ENCODE measurements around the gene SLC25A19. TPM values are rescaled to one million over a fixed set of nuclear protein-coding genes. Genes with fewer than 3 reads are reported as not detected.

Gene SLC25A19
- total and polyA plus RNA-seq, 2 donors (not counting 1 experiment from before 2014, with no cell fraction given), result 36.8 to 46.4 TPM

GRCh38 chr17:75227729-75228128 lies 61.5 kb downstream of the SLC25A19 start:
- Mint-ChIP-seq H3K4me1 (no peaks in the 10 kb centered on the region), H3K9me3 (ENCODE audit: insufficient read depth) (no peaks in the 10 kb centered on the region), H3K27ac (no peak overlapping the region), H3K27me3 (no peaks in the 10 kb centered on the region), H3K4me3 (no peak overlapping the region)
- Histone ChIP-seq H3K9ac (ENCODE audit: low read length) (no peak overlapping the region), H3K27me3 (replicated peaks in 1 of 4; ENCODE audit: control extremely low read depth in 1 of 4, control insufficient read depth in 3 of 4, insufficient read depth in 4 of 4, low read length in 3 of 4) (no peaks in the 10 kb centered on the region), H3K4me3 (ENCODE audit: control extremely low read depth in 1 of 5, extremely low read depth in 1 of 5, insufficient read depth in 1 of 5, low read depth in 2 of 5, low read length in 4 of 5) (no peak overlapping the region), H3K9me3 (ENCODE audit: control extremely low read depth in 1 of 3, control insufficient read depth in 2 of 3, insufficient read depth in 1 of 3, low read length in 2 of 3) (no peaks in the 10 kb centered on the region), H2AFZ (ENCODE audit: insufficient read depth, low read depth, low read length, poor library complexity, severe bottlenecking) (no peak overlapping the region), H3K36me3 (replicated peaks in 1 of 2; ENCODE audit: control extremely low read depth in 1 of 2, control insufficient read depth in 1 of 2, extremely low read depth in 1 of 2, insufficient read depth in 2 of 2, low read length in 1 of 2) (peaks cover 6 to 69% of the 10 kb centered on the region in 2 experiments), H3K27ac (ENCODE audit: low read length in 2 of 2) (no peak overlapping the region), H3K4me1 (ENCODE audit: control insufficient read depth in 2 of 2, insufficient read depth in 2 of 2, low read length in 2 of 2) (no peaks in the 10 kb centered on the region), H3K79me2 (ENCODE audit: control insufficient read depth, insufficient read depth, low read length) (peaks cover 2% of the 10 kb centered on the region), H3K4me2 (replicated peaks; ENCODE audit: low read depth, low read length, poor library complexity, severe bottlenecking) (no peak overlapping the region), H4K20me1 (ENCODE audit: control insufficient read depth, insufficient read depth, low read length, poor library complexity, severe bottlenecking) (no peaks in the 10 kb centered on the region)
- TF ChIP-seq EZH2 (IDR thresholded peaks at IDR 0.05; ENCODE audit: borderline replicate concordance, insufficient read depth, low read depth, low read length, poor library complexity, severe bottlenecking) (no peak), CTCF (IDR thresholded peaks at IDR 0.05) (no peak)
- 100% methylated on average over 1 of the region's 5 CpGs for WGBS (ENCODE audit: insufficient coverage)
- DNase-seq, result no peak
- intact Hi-C loops (cut with micrococcal nuclease), result no loop called here
- ChIA-PET CTCF (interaction anchor here (0.6 to 3.9 kb wide), 2 partner anchors 114 to 609 kb away, joined by 4 to 14 read pairs; no protein-coding TSS in a partner anchor), POLR2A (no interaction called here)
- ATAC-seq (ENCODE audit: low read depth), result no peak

GRCh38 chr17:75225016-75225415 lies 64.2 kb downstream of the SLC25A19 start:
- Mint-ChIP-seq H3K4me1 (no peaks in the 10 kb centered on the region), H3K27me3 (no peaks in the 10 kb centered on the region), H3K27ac (no peak overlapping the region), H3K4me3 (no peak overlapping the region), H3K9me3 (ENCODE audit: insufficient read depth) (no peaks in the 10 kb centered on the region)
- ChIA-PET POLR2A (no interaction called here), CTCF (interaction anchor here (0.6 to 1.8 kb wide), 2 partner anchors 24 to 190 kb away, joined by 3 to 9 read pairs; no protein-coding TSS in a partner anchor)
- Histone ChIP-seq H4K20me1 (ENCODE audit: control insufficient read depth, insufficient read depth, low read length, poor library complexity, severe bottlenecking) (no peaks in the 10 kb centered on the region), H3K4me2 (replicated peaks; ENCODE audit: low read depth, low read length, poor library complexity, severe bottlenecking) (no peak overlapping the region), H3K36me3 (replicated peaks in 1 of 2; ENCODE audit: control extremely low read depth in 1 of 2, control insufficient read depth in 1 of 2, extremely low read depth in 1 of 2, insufficient read depth in 2 of 2, low read length in 1 of 2) (peaks cover 0 to 55% of the 10 kb centered on the region in 2 experiments), H3K9me3 (ENCODE audit: control extremely low read depth in 1 of 3, control insufficient read depth in 2 of 3, insufficient read depth in 1 of 3, low read length in 2 of 3) (no peaks in the 10 kb centered on the region), H2AFZ (ENCODE audit: insufficient read depth, low read depth, low read length, poor library complexity, severe bottlenecking) (no peak overlapping the region), H3K79me2 (ENCODE audit: control insufficient read depth, insufficient read depth, low read length) (peaks cover 6% of the 10 kb centered on the region), H3K27ac (ENCODE audit: low read length in 2 of 2) (no peak overlapping the region), H3K27me3 (replicated peaks in 1 of 4; ENCODE audit: control extremely low read depth in 1 of 4, control insufficient read depth in 3 of 4, insufficient read depth in 4 of 4, low read length in 3 of 4) (no peaks in the 10 kb centered on the region), H3K4me3 (ENCODE audit: control extremely low read depth in 1 of 5, extremely low read depth in 1 of 5, insufficient read depth in 1 of 5, low read depth in 2 of 5, low read length in 4 of 5) (no peak overlapping the region), H3K4me1 (ENCODE audit: control insufficient read depth in 2 of 2, insufficient read depth in 2 of 2, low read length in 2 of 2) (no peaks in the 10 kb centered on the region), H3K9ac (ENCODE audit: low read length) (no peak overlapping the region)
- ATAC-seq (ENCODE audit: low read depth) (no peak), DNase-seq (no peak)
- TF ChIP-seq CTCF (IDR thresholded peaks at IDR 0.05), result no peak
- no peak for TF ChIP-seq EZH2 (IDR thresholded peaks at IDR 0.05; ENCODE audit: borderline replicate concordance, insufficient read depth, low read depth, low read length, poor library complexity, severe bottlenecking)
- WGBS (ENCODE audit: insufficient coverage), result 93% methylated on average over 14 of the region's 14 CpGs
- intact Hi-C loops (cut with micrococcal nuclease), result no loop called here

Other genes starting within 250 kb of the SLC25A19 start
- 98.8 and 101 TPM in 2 replicates for gene ATP5PD, start 242.5 kb downstream of the SLC25A19 start, total RNA-seq
- 70.8 and 92.1 TPM in 2 replicates for gene ATP5PD, start 242.5 kb downstream of the SLC25A19 start, polyA plus RNA-seq
- gene KCTD2, start 242.2 kb downstream of the SLC25A19 start, total RNA-seq, result 23.2 and 24.6 TPM in 2 replicates
- gene KCTD2, start 242.2 kb downstream of the SLC25A19 start, polyA plus RNA-seq, result 15.1 and 15.7 TPM in 2 replicates
- 9.3 and 13.7 TPM in 2 replicates for gene SLC16A5, start 201.5 kb downstream of the SLC25A19 start, total RNA-seq
- 5.1 and 14.5 TPM in 2 replicates for gene SLC16A5, start 201.5 kb downstream of the SLC25A19 start, polyA plus RNA-seq
- gene ARMC7, start 179.5 kb downstream of the SLC25A19 start, total RNA-seq, result 15.7 and 15.9 TPM in 2 replicates
- gene ARMC7, start 179.5 kb downstream of the SLC25A19 start, polyA plus RNA-seq, result 9.2 and 10.4 TPM in 2 replicates
- gene NT5C, start 157.7 kb downstream of the SLC25A19 start, total RNA-seq, result 98.9 and 103 TPM in 2 replicates
- 133 and 184 TPM in 2 replicates for gene NT5C, start 157.7 kb downstream of the SLC25A19 start, polyA plus RNA-seq
- 37.6 and 37.8 TPM in 2 replicates for gene JPT1, start 134.9 kb downstream of the SLC25A19 start, total RNA-seq
- 34.8 and 39.7 TPM in 2 replicates for gene JPT1, start 134.9 kb downstream of the SLC25A19 start, polyA plus RNA-seq
- gene SUMO2, start 106.5 kb downstream of the SLC25A19 start, total RNA-seq, result 229 and 234 TPM in 2 replicates
- 35.1 and 54.7 TPM in 2 replicates for gene SUMO2, start 106.5 kb downstream of the SLC25A19 start, polyA plus RNA-seq
- 128 and 142 TPM in 2 replicates for gene NUP85, start 83.8 kb downstream of the SLC25A19 start, total RNA-seq
- gene NUP85, start 83.8 kb downstream of the SLC25A19 start, polyA plus RNA-seq, result 97.5 and 170 TPM in 2 replicates
- gene GGA3, start 27.8 kb downstream of the SLC25A19 start, total RNA-seq, result 134 and 135 TPM in 2 replicates
- gene GGA3, start 27.8 kb downstream of the SLC25A19 start, polyA plus RNA-seq, result 109 and 116 TPM in 2 replicates
- gene MRPS7, start 27.6 kb downstream of the SLC25A19 start, total RNA-seq, result 37.2 and 42.6 TPM in 2 replicates
- gene MRPS7, start 27.6 kb downstream of the SLC25A19 start, polyA plus RNA-seq, result 24.5 and 25.1 TPM in 2 replicates
- 40.0 and 41.5 TPM in 2 replicates for gene MIF4GD, start 18.2 kb downstream of the SLC25A19 start, total RNA-seq
- gene MIF4GD, start 18.2 kb downstream of the SLC25A19 start, polyA plus RNA-seq, result 60.2 and 87.4 TPM in 2 replicates
- 219 and 224 TPM in 2 replicates for gene GRB2, start 116.2 kb upstream of the SLC25A19 start, total RNA-seq
- gene GRB2, start 116.2 kb upstream of the SLC25A19 start, polyA plus RNA-seq, result 114 and 152 TPM in 2 replicates
- gene TMEM94, start 167.2 kb upstream of the SLC25A19 start, total RNA-seq, result 112 and 139 TPM in 2 replicates
- gene TMEM94, start 167.2 kb upstream of the SLC25A19 start, polyA plus RNA-seq, result 140 and 158 TPM in 2 replicates
- gene CASKIN2, start 226.1 kb upstream of the SLC25A19 start, total RNA-seq, result 0.37 and 0.97 TPM in 2 replicates
- gene CASKIN2, start 226.1 kb upstream of the SLC25A19 start, polyA plus RNA-seq, result 0.27 and 1.00 TPM in 2 replicates
- gene TSEN54, start 227.1 kb upstream of the SLC25A19 start, total RNA-seq, result 29.7 and 33.0 TPM in 2 replicates
- 26.3 and 45.9 TPM in 2 replicates for gene TSEN54, start 227.1 kb upstream of the SLC25A19 start, polyA plus RNA-seq
- gene LLGL2, start 236.3 kb upstream of the SLC25A19 start, total RNA-seq, result 39.7 and 40.6 TPM in 2 replicates
- gene LLGL2, start 236.3 kb upstream of the SLC25A19 start, polyA plus RNA-seq, result 35.3 and 52.0 TPM in 2 replicates

All from B cell (primary cell).